SJCRH30 (cell line): ENCODE data around the gene TCTA. TPM values are rescaled to one million over a fixed set of nuclear protein-coding genes. Genes with fewer than 3 reads are reported as not detected.
"Not testable (repeated sequence)": the region's sequence is repeated elsewhere in the genome, so short reads cannot be mapped to it uniquely, and the experiment has no call there.

Experiments
- DNase-seq, 2 experiments: peaks; one replicate each; pipeline ENCODE4 v3.0.0-alpha.2; 2015 to 2020
- H3K27ac ChIP-seq: fragments of 250-450 bp; sonication (Bioruptor Pico); 2 replicates; pipeline ENCODE4 v1.5.1; 2020; ENCODE audit warnings: mild to moderate bottlenecking, moderate library complexity
- H3K27me3 ChIP-seq: fragments of 250-450 bp; sonication (Bioruptor Pico); 2 replicates; pipeline ENCODE4 v1.5.1; 2020; ENCODE audit warnings: mild to moderate bottlenecking, moderate library complexity
- H3K36me3 ChIP-seq: fragments of 250-450 bp; sonication (Bioruptor Pico); 2 replicates; pipeline ENCODE4 v1.5.1; 2020; ENCODE audit warnings: mild to moderate bottlenecking, moderate library complexity
- H3K4me1 ChIP-seq: fragments of 250-450 bp; sonication (Bioruptor Pico); 2 replicates; pipeline ENCODE4 v1.5.1; 2020; ENCODE audit warnings: mild to moderate bottlenecking, moderate library complexity
- H3K4me3 ChIP-seq: fragments of 250-450 bp; sonication (Bioruptor Pico); 2 replicates; pipeline ENCODE4 v1.5.1; 2020; ENCODE audit warnings: mild to moderate bottlenecking, moderate library complexity
- H3K9me3 ChIP-seq: fragments of 250-450 bp; sonication (Bioruptor Pico); replicated peaks from 2 replicates; pipeline ENCODE4 v1.5.1; 2020; ENCODE audit warnings: mild to moderate bottlenecking, moderate library complexity
- total RNA-seq: library from RNA; depleted of rRNA; stranded (reverse); fragments of >200 nt; shearing (Covaris generic); gene quantifications from 2 replicates; pipeline ENCODE4 v1.2.3, GENCODE V29; 2014

Gene TCTA
- total RNA-seq, 1 experiment from 2014 or later = 13.1 TPM

GRCh38 chr3:49399461-49399860 is 12.8 kb upstream of the TCTA start:
- Histone ChIP-seq H3K4me1 (no peaks in the 10 kb centered on the region), H3K9me3 (no peaks in the 10 kb centered on the region), H3K4me3 (no peak overlapping the region), H3K27ac (no peak overlapping the region), H3K27me3 (no peaks in the 10 kb centered on the region), H3K36me3 (peaks cover 22% of the 10 kb centered on the region)
- DNase-seq = no peak

GRCh38 chr3:49401766-49402165 is 10.5 kb upstream of the TCTA start:
- no peak for DNase-seq
- H3K27me3 ChIP-seq = no peaks in the 10 kb centered on the region
- H3K36me3 ChIP-seq = peaks cover 7% of the 10 kb centered on the region
- H3K4me3 ChIP-seq = no peak overlapping the region
- 0 out of 2 replicates have a peak, but pooled peaks cover 3% of the 10 kb centered on the region for H3K4me1 ChIP-seq
- no peaks in the 10 kb centered on the region for H3K9me3 ChIP-seq
- H3K27ac ChIP-seq = no peak overlapping the region

- Histone ChIP-seq H3K27me3 (no peaks in the 10 kb centered on the region), H3K36me3 (peaks cover 7% of the 10 kb centered on the region), H3K4me1 (0 out of 2 replicates have a peak, but pooled peaks cover 5% of the 10 kb centered on the region), H3K9me3 (no peaks in the 10 kb centered on the region), H3K4me3 (no peak overlapping the region), H3K27ac (no peak overlapping the region)
- DNase-seq = no peak
Measured at GRCh38 chr3:49403891-49404290, 8.3 kb upstream of the TCTA start.

- not testable (repeated sequence) for H3K27me3 ChIP-seq, H3K9me3 ChIP-seq, DNase-seq, H3K4me3 ChIP-seq, H3K27ac ChIP-seq
- Histone ChIP-seq H3K4me1 (peaks cover 12% of the 10 kb centered on the region; the same call in 1 of the 2 replicates), H3K36me3 (peaks cover 11% of the 10 kb centered on the region)
Measured at GRCh38 chr3:49405570-49405969, 6.7 kb upstream of the TCTA start.

- no peaks in the 10 kb centered on the region for H3K27me3 ChIP-seq
- no peaks in the 10 kb centered on the region for H3K9me3 ChIP-seq
- no peak for DNase-seq
- peaks cover 14% of the 10 kb centered on the region; the same call in 1 of the 2 replicates for H3K4me1 ChIP-seq
- no peak overlapping the region for H3K4me3 ChIP-seq
- no peak overlapping the region for H3K27ac ChIP-seq
- H3K36me3 ChIP-seq = peaks cover 9% of the 10 kb centered on the region; the same call in 1 of the 2 replicates
Measured at GRCh38 chr3:49406571-49407565, 5.4 kb upstream of the TCTA start.

GRCh38 chr3:49410066-49410845 is 2.0 kb upstream of the TCTA start:
- Histone ChIP-seq H3K36me3 (peaks cover 6% of the 10 kb centered on the region; the same call in 1 of the 2 replicates), H3K27ac (no peak overlapping the region; the same call in 1 of the 2 replicates), H3K4me3 (peak overlapping the region; percentile 63), H3K4me1 (peaks cover 17% of the 10 kb centered on the region), H3K27me3 (no peaks in the 10 kb centered on the region), H3K9me3 (no peaks in the 10 kb centered on the region)
- DNase-seq = no peak

- Histone ChIP-seq H3K4me3 (peak overlapping the region; percentile 63), H3K27me3 (no peaks in the 10 kb centered on the region), H3K4me1 (peaks cover 25% of the 10 kb centered on the region), H3K27ac (peak overlapping the region; percentile 62), H3K36me3 (peaks cover 6% of the 10 kb centered on the region; the same call in 1 of the 2 replicates), H3K9me3 (no peaks in the 10 kb centered on the region)
- no peak for DNase-seq
Measured at GRCh38 chr3:49410846-49411534, 1.2 kb upstream of the TCTA start.

GRCh38 chr3:49411535-49411967 is 672 bp upstream of the TCTA start:
- no peaks in the 10 kb centered on the region for H3K9me3 ChIP-seq
- peaks cover 27% of the 10 kb centered on the region for H3K4me1 ChIP-seq
- peak; percentile 26 to 38 for DNase-seq
- no peaks in the 10 kb centered on the region for H3K27me3 ChIP-seq
- peaks cover 6% of the 10 kb centered on the region; the same call in 1 of the 2 replicates for H3K36me3 ChIP-seq
- H3K27ac ChIP-seq = peak overlapping the region; percentile 62
- peak overlapping the region; percentile 63 for H3K4me3 ChIP-seq

GRCh38 chr3:49412632-49413337 is 562 bp downstream of the TCTA start:
- Histone ChIP-seq H3K27ac (peak overlapping the region; percentile 56), H3K36me3 (peaks cover 6% of the 10 kb centered on the region; the same call in 1 of the 2 replicates), H3K4me3 (peak overlapping the region; percentile 63), H3K4me1 (peaks cover 31% of the 10 kb centered on the region), H3K9me3 (no peaks in the 10 kb centered on the region), H3K27me3 (no peaks in the 10 kb centered on the region)
- DNase-seq = no peak

GRCh38 chr3:49413338-49413734 is 1.1 kb downstream of the TCTA start:
- Histone ChIP-seq H3K4me1 (peaks cover 31% of the 10 kb centered on the region), H3K27ac (no peak overlapping the region), H3K36me3 (peaks cover 6% of the 10 kb centered on the region; the same call in 1 of the 2 replicates), H3K9me3 (no peaks in the 10 kb centered on the region), H3K4me3 (no peak overlapping the region), H3K27me3 (no peaks in the 10 kb centered on the region)
- no peak for DNase-seq

GRCh38 chr3:49414753-49415152 is 2.5 kb downstream of the TCTA start:
- DNase-seq = no peak
- peaks cover 6% of the 10 kb centered on the region; the same call in 1 of the 2 replicates for H3K36me3 ChIP-seq
- no peak overlapping the region for H3K27ac ChIP-seq
- H3K9me3 ChIP-seq = no peaks in the 10 kb centered on the region
- peaks cover 31% of the 10 kb centered on the region for H3K4me1 ChIP-seq
- no peaks in the 10 kb centered on the region for H3K27me3 ChIP-seq
- H3K4me3 ChIP-seq = no peak overlapping the region

- H3K27me3 ChIP-seq = no peaks in the 10 kb centered on the region
- H3K36me3 ChIP-seq = no peaks in the 10 kb centered on the region
- no peaks in the 10 kb centered on the region for H3K9me3 ChIP-seq
- H3K4me1 ChIP-seq = peaks cover 22% of the 10 kb centered on the region
- peak overlapping the region; percentile 17; the same call in 1 of the 2 replicates for H3K27ac ChIP-seq
- no peak overlapping the region for H3K4me3 ChIP-seq
- DNase-seq = peak; percentile 84 to 94
Measured at GRCh38 chr3:49415931-49416601, 3.8 kb downstream of the TCTA start.

GRCh38 chr3:49416867-49417266 is 4.6 kb downstream of the TCTA start:
- H3K27me3 ChIP-seq = no peaks in the 10 kb centered on the region
- H3K27ac ChIP-seq = peak overlapping the region; percentile 17; the same call in 1 of the 2 replicates
- DNase-seq = no peak
- H3K4me3 ChIP-seq = no peak overlapping the region
- H3K9me3 ChIP-seq = no peaks in the 10 kb centered on the region
- no peaks in the 10 kb centered on the region for H3K36me3 ChIP-seq
- peaks cover 22% of the 10 kb centered on the region for H3K4me1 ChIP-seq
